MCF 10A (cell line): Measurements from ENCODE around the gene PPIF. TPM values are rescaled to one million over a fixed set of nuclear protein-coding genes. Genes with fewer than 3 reads are reported as not detected.

Experiments
- BruUV-seq: library from RNA; stranded (reverse); fragments of 400-500 nt; replicated peaks from 2 replicates; lab custom pipeline; 2021; lab: Mats Ljungman, UMichigan
- CTCF ChIA-PET: fragments of 300-600 bp; sonication (Branson Sonifier 250); formaldehyde crosslinking; extraction: SDS; loops from one replicate; lab custom pipeline; 2021; ENCODE audit warnings: antibody characterized with exemption, inconsistent platforms; lab: Yijun Ruan, JAX
- POLR2A ChIA-PET: fragments of 300-600, 350-650 bp; sonication (Branson Sonifier 250); formaldehyde crosslinking; extraction: SDS; loops from one replicate; lab custom pipeline; 2020; ENCODE audit warnings: antibody characterized with exemption, inconsistent platforms; lab: Yijun Ruan, JAX
- DNase-seq: peaks from one replicate; pipeline ENCODE4 v3.0.0-alpha.2; 2018; ENCODE audit not compliant: unreplicated experiment
- H3K27ac Mint-ChIP-seq: one replicate; pipeline ENCODE4 v1.8.0; 2022; ENCODE audit warnings: mild to moderate bottlenecking, low read depth, mixed read lengths; ENCODE audit not compliant: unreplicated experiment
- H3K27me3 Mint-ChIP-seq: one replicate; pipeline ENCODE4 v1.8.0; 2022; ENCODE audit warnings: mixed read lengths; ENCODE audit not compliant: insufficient read depth, unreplicated experiment
- H3K36me3 Mint-ChIP-seq: one replicate; pipeline ENCODE4 v1.8.0; 2022; ENCODE audit warnings: mild to moderate bottlenecking, moderate library complexity, mixed read lengths; ENCODE audit not compliant: insufficient read depth, unreplicated experiment
- H3K4me1 Mint-ChIP-seq: one replicate; pipeline ENCODE4 v1.8.0; 2022; ENCODE audit warnings: mixed read lengths; ENCODE audit not compliant: insufficient read depth, unreplicated experiment
- H3K4me3 Mint-ChIP-seq: one replicate; pipeline ENCODE4 v1.8.0; 2022; ENCODE audit warnings: mild to moderate bottlenecking, moderate library complexity, mixed read lengths; ENCODE audit not compliant: unreplicated experiment
- H3K9me3 Mint-ChIP-seq: one replicate; pipeline ENCODE4 v1.8.0; 2022; ENCODE audit warnings: mixed read lengths; ENCODE audit not compliant: unreplicated experiment
- intact Hi-C: fragments of 100-400 bp; cut with micrococcal nuclease; formaldehyde crosslinking; loops from 2 replicates; pipeline ENCODE4 v1.14.1; 2022
- total RNA-seq: library from RNA; stranded (reverse); gene quantifications from 2 replicates; pipeline ENCODE4 v1.2.3, GENCODE V29; 2022
- TF ChIP-seq, protein P1 (sequence below): fragments of 200-600 bp; IDR thresholded peaks from one replicate; pipeline ENCODE4 v1.8.0; 2022; ENCODE audit warnings: antibody characterized with exemption, mild to moderate bottlenecking; ENCODE audit not compliant: unreplicated experiment

PPIF gene
- total RNA-seq, 1 experiment from 2014 or later, result 76.5 TPM

- ChIA-PET CTCF (interaction anchor here (1.0 kb wide), 1 partner anchor 11 kb away, joined by 3 read pairs; no protein-coding TSS in a partner anchor), POLR2A (no interaction called here)
- TF ChIP-seq, protein P1, sequence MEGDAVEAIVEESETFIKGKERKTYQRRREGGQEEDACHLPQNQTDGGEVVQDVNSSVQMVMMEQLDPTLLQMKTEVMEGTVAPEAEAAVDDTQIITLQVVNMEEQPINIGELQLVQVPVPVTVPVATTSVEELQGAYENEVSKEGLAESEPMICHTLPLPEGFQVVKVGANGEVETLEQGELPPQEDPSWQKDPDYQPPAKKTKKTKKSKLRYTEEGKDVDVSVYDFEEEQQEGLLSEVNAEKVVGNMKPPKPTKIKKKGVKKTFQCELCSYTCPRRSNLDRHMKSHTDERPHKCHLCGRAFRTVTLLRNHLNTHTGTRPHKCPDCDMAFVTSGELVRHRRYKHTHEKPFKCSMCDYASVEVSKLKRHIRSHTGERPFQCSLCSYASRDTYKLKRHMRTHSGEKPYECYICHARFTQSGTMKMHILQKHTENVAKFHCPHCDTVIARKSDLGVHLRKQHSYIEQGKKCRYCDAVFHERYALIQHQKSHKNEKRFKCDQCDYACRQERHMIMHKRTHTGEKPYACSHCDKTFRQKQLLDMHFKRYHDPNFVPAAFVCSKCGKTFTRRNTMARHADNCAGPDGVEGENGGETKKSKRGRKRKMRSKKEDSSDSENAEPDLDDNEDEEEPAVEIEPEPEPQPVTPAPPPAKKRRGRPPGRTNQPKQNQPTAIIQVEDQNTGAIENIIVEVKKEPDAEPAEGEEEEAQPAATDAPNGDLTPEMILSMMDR, result no peak
- Mint-ChIP-seq H3K4me1 (no peaks in the 10 kb centered on the region), H3K27me3 (no peaks in the 10 kb centered on the region), H3K4me3 (no peak overlapping the region), H3K9me3 (no peaks in the 10 kb centered on the region), H3K36me3 (no peaks in the 10 kb centered on the region), H3K27ac (no peak overlapping the region)
- no peak for DNase-seq
- intact Hi-C loops, result no loop called here
- no TSS peak for BruUV-seq
Observed at GRCh38 chr10:79390057-79390456, 42.8 kb downstream of the PPIF start.

- Mint-ChIP-seq H3K27ac (no peak overlapping the region), H3K9me3 (no peaks in the 10 kb centered on the region), H3K27me3 (no peaks in the 10 kb centered on the region), H3K4me1 (no peaks in the 10 kb centered on the region), H3K36me3 (no peaks in the 10 kb centered on the region), H3K4me3 (no peak overlapping the region)
- ChIA-PET CTCF (interaction anchor here (0.8 kb wide), 2 partner anchors 10 to 16 kb away, joined by 3 to 7 read pairs; no protein-coding TSS in a partner anchor), POLR2A (no interaction called here)
- TF ChIP-seq, protein P1, result no peak
- intact Hi-C loops, result no loop called here
- DNase-seq, result no peak
- BruUV-seq, result no TSS peak
Observed at GRCh38 chr10:79390551-79391229, 43.4 kb downstream of the PPIF start.

DNA sequence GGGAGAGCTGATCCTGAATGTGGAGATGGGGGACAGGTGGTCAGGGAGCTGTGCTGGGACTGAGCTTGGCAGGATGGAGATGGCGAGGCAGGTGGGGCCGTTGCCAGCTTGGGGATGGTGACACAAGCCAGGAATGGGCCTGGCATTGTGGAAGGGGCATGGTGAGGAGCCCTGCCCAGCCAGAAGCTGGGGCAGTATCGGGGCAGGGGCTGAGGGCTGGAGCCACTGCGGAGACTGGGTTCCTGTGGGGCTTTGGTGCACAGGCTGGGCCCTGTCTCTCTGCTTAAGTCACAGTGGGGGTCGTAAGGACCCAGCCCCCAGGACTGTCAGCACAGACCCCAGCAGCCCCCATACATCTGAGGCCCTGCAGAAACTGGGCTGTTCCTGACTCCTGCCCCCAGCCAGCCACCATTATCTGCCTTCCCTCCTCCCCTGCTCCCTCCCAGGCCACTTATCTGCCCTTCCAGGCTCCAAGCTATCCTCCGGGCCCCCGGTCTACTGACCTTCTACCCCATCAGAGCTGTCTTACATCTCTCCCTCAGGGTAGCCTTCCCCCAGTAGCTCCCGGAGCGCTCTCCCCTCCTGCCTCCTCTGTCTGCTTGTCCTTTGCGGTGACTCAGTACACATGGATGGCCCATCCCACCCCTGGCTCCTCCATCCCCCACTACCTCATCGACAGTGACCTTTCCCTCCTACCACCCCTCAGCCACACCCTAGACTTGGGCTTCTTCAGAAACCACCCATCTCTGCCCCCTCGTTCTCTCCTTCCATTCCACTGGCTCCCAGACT, 44.2 kb downstream of the PPIF start:
- H3K36me3 Mint-ChIP-seq, result no peaks in the 10 kb centered on the region
- DNase-seq, result no peak
- H3K27ac Mint-ChIP-seq, result no peak overlapping the region
- CTCF ChIA-PET, result interaction anchor here (0.8 kb wide), 2 partner anchors 9 to 17 kb away, joined by 3 to 7 read pairs; no protein-coding TSS in a partner anchor
- TF ChIP-seq, protein P1, result no peak
- H3K4me1 Mint-ChIP-seq, result no peaks in the 10 kb centered on the region
- H3K4me3 Mint-ChIP-seq, result no peak overlapping the region
- no peaks in the 10 kb centered on the region for H3K27me3 Mint-ChIP-seq
- no TSS peak for BruUV-seq
- POLR2A ChIA-PET, result no interaction called here
- no peaks in the 10 kb centered on the region for H3K9me3 Mint-ChIP-seq
- intact Hi-C loops, result no loop called here

- DNase-seq, result no peak
- Mint-ChIP-seq H3K4me1 (no peaks in the 10 kb centered on the region), H3K36me3 (no peaks in the 10 kb centered on the region), H3K27me3 (no peaks in the 10 kb centered on the region), H3K4me3 (no peak overlapping the region), H3K9me3 (no peaks in the 10 kb centered on the region), H3K27ac (no peak overlapping the region)
- no TSS peak for BruUV-seq
- ChIA-PET CTCF (no interaction called here), POLR2A (no interaction called here)
- TF ChIP-seq, protein P1, result no peak
- intact Hi-C loops, result no loop called here
Observed at GRCh38 chr10:79392020-79392398, 44.7 kb downstream of the PPIF start.
